ENCODE measurements around the gene PPP1CC.
"Not testable (repeated sequence)": the region's sequence is repeated elsewhere in the genome, so short reads cannot be mapped to it uniquely, and the experiment has no call there.

PPP1CC gene

GRCh38 chr12:110742718-110743570 is at the start of gene PPP1CC:
Gene PPP1CC (minus strand): TSS chr12:110742891. CDS start chr12:110742707, 184 bp downstream.
- DNase-seq: peak; percentile 90 to 93

GRCh38 chr12:110791589-110791988 is 48.9 kb upstream of the PPP1CC start:
- no peak for DNase-seq

GRCh38 chr12:110790301-110790700 is 47.6 kb upstream of the PPP1CC start:
- DNase-seq: no peak

- DNase-seq: no peak
Observed at GRCh38 chr12:110786012-110786411, 43.3 kb upstream of the PPP1CC start.

GRCh38 chr12:110785240-110785639 is 42.5 kb upstream of the PPP1CC start:
- DNase-seq: no peak

- DNase-seq: no peak
Observed at GRCh38 chr12:110782922-110783321, 40.2 kb upstream of the PPP1CC start.

- no peak for DNase-seq
Observed at GRCh38 chr12:110782094-110782493, 39.4 kb upstream of the PPP1CC start.

- DNase-seq: no peak
Observed at GRCh38 chr12:110780448-110780847, 37.8 kb upstream of the PPP1CC start.

- DNase-seq: no peak
Observed at GRCh38 chr12:110778833-110779577, 36.3 kb upstream of the PPP1CC start.

- no peak for DNase-seq
Observed at GRCh38 chr12:110776410-110776809, 33.7 kb upstream of the PPP1CC start.

- no peak for DNase-seq
Observed at GRCh38 chr12:110775997-110776396, 33.3 kb upstream of the PPP1CC start.

GRCh38 chr12:110774824-110775223 is 32.1 kb upstream of the PPP1CC start:
- DNase-seq: no peak

GRCh38 chr12:110768960-110769359 is 26.3 kb upstream of the PPP1CC start:
- no peak for DNase-seq

- no peak for DNase-seq
Observed at GRCh38 chr12:110767863-110768262, 25.2 kb upstream of the PPP1CC start.

- DNase-seq: no peak
Observed at GRCh38 chr12:110766311-110767154, 23.8 kb upstream of the PPP1CC start.

GRCh38 chr12:110765572-110765971 is 22.9 kb upstream of the PPP1CC start:
- not testable (repeated sequence) for DNase-seq

GRCh38 chr12:110765111-110765510 is 22.4 kb upstream of the PPP1CC start:
- no peak for DNase-seq

- no peak for DNase-seq
Observed at GRCh38 chr12:110763583-110763982, 20.9 kb upstream of the PPP1CC start.

GRCh38 chr12:110762891-110763290 is 20.2 kb upstream of the PPP1CC start:
- DNase-seq: no peak

GRCh38 chr12:110760204-110760609 is 17.5 kb upstream of the PPP1CC start:
- DNase-seq: no peak

- DNase-seq: no peak
Observed at GRCh38 chr12:110758922-110759321, 16.2 kb upstream of the PPP1CC start.

- no peak for DNase-seq
Observed at GRCh38 chr12:110756611-110757010, 13.9 kb upstream of the PPP1CC start.

Data from hippocampal formation (tissue), 2 donors.